ENCODE results near the gene KCTD15. TPM values are rescaled to one million over a fixed set of nuclear protein-coding genes. Genes with fewer than 3 reads are reported as not detected.

The KCTD15 gene
- total RNA-seq, 1 experiment from 2014 or later = 13.8 TPM

DNA sequence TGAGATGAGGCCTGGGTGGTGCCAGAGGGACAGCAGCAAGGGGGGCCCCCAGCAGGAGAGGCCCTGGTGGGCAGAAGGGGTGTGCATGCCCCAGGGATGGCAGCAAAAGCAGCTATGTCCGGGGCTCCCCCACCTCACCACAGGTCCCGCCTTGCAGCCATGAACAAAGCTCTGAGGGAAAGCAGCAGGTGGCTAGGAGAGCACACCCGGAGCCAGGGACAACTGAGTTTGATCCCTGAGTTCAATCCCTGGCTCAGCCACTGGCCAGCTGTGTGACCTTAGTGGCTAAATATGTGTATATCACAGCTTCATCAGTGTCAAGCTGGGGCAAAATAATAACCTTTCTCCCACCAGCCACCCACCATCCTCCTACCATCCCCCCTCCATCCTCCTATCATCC is 47.7 kb upstream of the KCTD15 start:
- H3K27ac ChIP-seq = no peak overlapping the region
- no peak overlapping the region for H2AFZ ChIP-seq
- intact Hi-C loops (cut with micrococcal nuclease; ENCODE audit: unreplicated experiment) = no loop called here
- H3K4me1 ChIP-seq (replicated peaks; ENCODE audit: insufficient read depth) = no peaks in the 10 kb centered on the region
- H3F3A ChIP-seq (ENCODE audit: insufficient read depth, low read depth) = no peaks in the 10 kb centered on the region
- POLR2A ChIA-PET (ENCODE audit: unreplicated experiment) = no interaction called here
- no peaks in the 10 kb centered on the region for H4K20me1 ChIP-seq (ENCODE audit: insufficient read depth)
- no TSS peak for BruUV-seq (replicated peaks)
- no peaks in the 10 kb centered on the region for H3K79me2 ChIP-seq (ENCODE audit: low read depth)
- no peaks in the 10 kb centered on the region for H3K9me2 ChIP-seq (ENCODE audit: insufficient read depth)
- H3K27me3 ChIP-seq (ENCODE audit: insufficient read depth, low read depth) = peaks cover 82% of the 10 kb centered on the region
- no peak overlapping the region for H3K4me2 ChIP-seq
- TF ChIP-seq EZH2 (IDR thresholded peaks at IDR 0.05; ENCODE audit: low read depth) = no peak
- TF ChIP-seq, protein P1, sequence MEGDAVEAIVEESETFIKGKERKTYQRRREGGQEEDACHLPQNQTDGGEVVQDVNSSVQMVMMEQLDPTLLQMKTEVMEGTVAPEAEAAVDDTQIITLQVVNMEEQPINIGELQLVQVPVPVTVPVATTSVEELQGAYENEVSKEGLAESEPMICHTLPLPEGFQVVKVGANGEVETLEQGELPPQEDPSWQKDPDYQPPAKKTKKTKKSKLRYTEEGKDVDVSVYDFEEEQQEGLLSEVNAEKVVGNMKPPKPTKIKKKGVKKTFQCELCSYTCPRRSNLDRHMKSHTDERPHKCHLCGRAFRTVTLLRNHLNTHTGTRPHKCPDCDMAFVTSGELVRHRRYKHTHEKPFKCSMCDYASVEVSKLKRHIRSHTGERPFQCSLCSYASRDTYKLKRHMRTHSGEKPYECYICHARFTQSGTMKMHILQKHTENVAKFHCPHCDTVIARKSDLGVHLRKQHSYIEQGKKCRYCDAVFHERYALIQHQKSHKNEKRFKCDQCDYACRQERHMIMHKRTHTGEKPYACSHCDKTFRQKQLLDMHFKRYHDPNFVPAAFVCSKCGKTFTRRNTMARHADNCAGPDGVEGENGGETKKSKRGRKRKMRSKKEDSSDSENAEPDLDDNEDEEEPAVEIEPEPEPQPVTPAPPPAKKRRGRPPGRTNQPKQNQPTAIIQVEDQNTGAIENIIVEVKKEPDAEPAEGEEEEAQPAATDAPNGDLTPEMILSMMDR (conservative IDR thresholded peaks at IDR 0.05) = no peak
- H3K36me3 ChIP-seq (ENCODE audit: low read depth) = no peaks in the 10 kb centered on the region
- H3K9me3 ChIP-seq (ENCODE audit: insufficient read depth, low read depth) = no peaks in the 10 kb centered on the region
- CTCF ChIA-PET = no interaction called here
- no peak overlapping the region for H3K4me3 ChIP-seq
- DNase-seq = no peak

GRCh38 chr19:33749619-33750175 is 47.0 kb upstream of the KCTD15 start:
- ChIA-PET CTCF (no interaction called here), POLR2A (ENCODE audit: unreplicated experiment) (no interaction called here)
- no TSS peak for BruUV-seq (replicated peaks)
- H3K4me1 ChIP-seq (replicated peaks; ENCODE audit: insufficient read depth) = no peaks in the 10 kb centered on the region
- no peaks in the 10 kb centered on the region for H3K79me2 ChIP-seq (ENCODE audit: low read depth)
- no peak for DNase-seq
- TF ChIP-seq EZH2 (IDR thresholded peaks at IDR 0.05; ENCODE audit: low read depth) = no peak
- TF ChIP-seq, protein P1 (conservative IDR thresholded peaks at IDR 0.05) = no peak
- intact Hi-C loops (cut with micrococcal nuclease; ENCODE audit: unreplicated experiment) = no loop called here
- no peaks in the 10 kb centered on the region for H3K9me2 ChIP-seq (ENCODE audit: insufficient read depth)
- no peaks in the 10 kb centered on the region for H4K20me1 ChIP-seq (ENCODE audit: insufficient read depth)
- no peak overlapping the region for H3K4me2 ChIP-seq
- no peaks in the 10 kb centered on the region for H3K36me3 ChIP-seq (ENCODE audit: low read depth)
- no peak overlapping the region for H3K4me3 ChIP-seq
- peaks cover 84% of the 10 kb centered on the region for H3K27me3 ChIP-seq (ENCODE audit: insufficient read depth, low read depth)
- no peaks in the 10 kb centered on the region for H3K9me3 ChIP-seq (ENCODE audit: insufficient read depth, low read depth)
- H3K27ac ChIP-seq = no peak overlapping the region
- no peaks in the 10 kb centered on the region for H3F3A ChIP-seq (ENCODE audit: insufficient read depth, low read depth)
- no peak overlapping the region for H2AFZ ChIP-seq

DNA sequence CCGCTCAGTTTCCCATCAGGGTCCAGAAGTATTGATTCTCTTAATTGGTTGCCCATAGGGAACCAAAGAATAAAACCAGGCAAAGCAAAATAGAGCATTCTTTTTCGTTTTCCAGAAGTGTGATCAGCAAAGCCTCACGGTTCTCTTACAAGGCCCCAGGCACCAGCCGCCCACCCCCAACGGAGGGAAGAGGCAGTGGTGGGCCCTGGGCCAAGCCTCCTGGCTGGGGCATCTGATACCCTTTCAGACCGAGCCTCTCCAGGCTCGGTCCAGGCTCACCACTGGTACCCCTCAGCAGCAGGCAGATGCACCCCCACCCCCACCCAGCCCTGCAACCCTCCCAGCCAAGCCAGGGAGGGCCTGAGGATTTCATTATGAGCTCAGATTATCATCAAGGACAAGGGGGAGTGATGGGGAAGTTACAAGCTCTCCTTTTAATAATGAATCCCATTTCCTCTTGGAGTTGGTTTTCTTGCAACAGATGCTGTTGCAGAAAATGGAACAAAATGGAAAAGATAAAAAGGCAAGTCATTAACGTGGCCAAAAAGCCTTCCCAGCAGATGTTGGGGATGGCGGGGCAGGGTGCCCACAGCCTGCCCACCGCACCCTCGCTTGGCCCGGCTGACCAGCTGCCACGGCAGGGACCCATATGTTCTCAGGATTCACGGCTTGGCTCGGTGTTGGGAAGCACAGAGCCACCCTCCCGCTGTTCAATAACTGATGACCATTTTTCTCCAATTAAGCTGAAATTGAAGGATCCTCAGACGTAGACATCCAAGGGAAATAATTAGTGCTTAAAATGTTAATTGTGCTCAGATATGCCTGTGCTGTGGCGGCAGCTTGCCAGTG is 45.9 kb upstream of the KCTD15 start:
- peaks cover 88% of the 10 kb centered on the region for H3K27me3 ChIP-seq (ENCODE audit: insufficient read depth, low read depth)
- ChIA-PET CTCF (no interaction called here), POLR2A (ENCODE audit: unreplicated experiment) (no interaction called here)
- H3K4me3 ChIP-seq = no peak overlapping the region
- intact Hi-C loops (cut with micrococcal nuclease; ENCODE audit: unreplicated experiment) = no loop called here
- H3K36me3 ChIP-seq (ENCODE audit: low read depth) = no peaks in the 10 kb centered on the region
- no peak overlapping the region for H3K4me2 ChIP-seq
- no peaks in the 10 kb centered on the region for H3K79me2 ChIP-seq (ENCODE audit: low read depth)
- H4K20me1 ChIP-seq (ENCODE audit: insufficient read depth) = no peaks in the 10 kb centered on the region
- no peak overlapping the region for H2AFZ ChIP-seq
- no TSS peak for BruUV-seq (replicated peaks)
- no peaks in the 10 kb centered on the region for H3K9me3 ChIP-seq (ENCODE audit: insufficient read depth, low read depth)
- no peaks in the 10 kb centered on the region for H3K4me1 ChIP-seq (replicated peaks; ENCODE audit: insufficient read depth)
- TF ChIP-seq EZH2 (IDR thresholded peaks at IDR 0.05; ENCODE audit: low read depth) = no peak
- TF ChIP-seq, protein P1 (conservative IDR thresholded peaks at IDR 0.05) = no peak
- no peak overlapping the region for H3K27ac ChIP-seq
- no peak for DNase-seq
- H3K9me2 ChIP-seq (ENCODE audit: insufficient read depth) = no peaks in the 10 kb centered on the region
- no peaks in the 10 kb centered on the region for H3F3A ChIP-seq (ENCODE audit: insufficient read depth, low read depth)
